Mesodermal cell (in vitro differentiated cells): Measurements from ENCODE around the gene RNF14.

Experiments used
- H3K27ac ChIP-seq: 2 replicates; pipeline ENCODE4 v1.7.0; 2013; ENCODE audit warnings: mild to moderate bottlenecking, low read depth, low read length, moderate library complexity; ENCODE audit not compliant: severe bottlenecking
- H3K36me3 ChIP-seq: 2 replicates; pipeline ENCODE4 v1.7.1; 2013; ENCODE audit warnings: mild to moderate bottlenecking, low read length, moderate library complexity; ENCODE audit not compliant: control insufficient read depth, insufficient read depth
- H3K4me1 ChIP-seq: one replicate; pipeline ENCODE4 v1.7.1; 2013; ENCODE audit warnings: mild to moderate bottlenecking, low read length; ENCODE audit not compliant: insufficient read depth, control insufficient read depth, poor library complexity, severe bottlenecking
- H3K4me3 ChIP-seq: 2 replicates; pipeline ENCODE4 v1.7.0; 2013; ENCODE audit warnings: low read length, control low read depth, mild to moderate bottlenecking; ENCODE audit not compliant: insufficient read depth, poor library complexity, severe bottlenecking; ENCODE audit errors: extremely low read depth
- H3K9me3 ChIP-seq: 2 replicates; pipeline ENCODE4 v1.7.1; 2013; ENCODE audit warnings: mild to moderate bottlenecking, low read length, moderate library complexity; ENCODE audit not compliant: control insufficient read depth
- WGBS, 2 experiments: methylation state at CpG; one replicate each; pipeline ENCODE4 v1.1.5; 2013; ENCODE audit warnings: missing lambda C conversion rate in 2 of 2; ENCODE audit not compliant: insufficient coverage in 2 of 2; 5-methylcytosine and 5-hydroxymethylcytosine counted together

RNF14 gene

GRCh38 chr5:141960449-141961323 is 8.2 kb upstream of the RNF14 start:
- Histone ChIP-seq H3K36me3 (no peaks in the 10 kb centered on the region), H3K4me3 (no peak overlapping the region), H3K9me3 (no peaks in the 10 kb centered on the region), H3K27ac (no peak overlapping the region), H3K4me1 (peaks cover 29% of the 10 kb centered on the region)
- 37 to 38% methylated on average over 10 to 11 of the region's 14 CpGs for WGBS, 2 experiments

GRCh38 chr5:141961466-141961865 is 7.4 kb upstream of the RNF14 start:
- Histone ChIP-seq H3K27ac (no peak overlapping the region), H3K36me3 (no peaks in the 10 kb centered on the region), H3K4me1 (peaks cover 29% of the 10 kb centered on the region), H3K4me3 (no peak overlapping the region), H3K9me3 (no peaks in the 10 kb centered on the region)
- 93% methylated on average over 3 of the region's 3 CpGs; no CpG with 5 or more reads in 1 of the 2 experiments for WGBS, 2 experiments

GRCh38 chr5:141963701-141964100 is 5.2 kb upstream of the RNF14 start:
- H3K27ac ChIP-seq: no peak overlapping the region
- WGBS, 2 experiments: 100% methylated on average over 2 of the region's 3 CpGs; no CpG with 5 or more reads in 1 of the 2 experiments
- H3K9me3 ChIP-seq: no peaks in the 10 kb centered on the region
- H3K4me1 ChIP-seq: peaks cover 19% of the 10 kb centered on the region
- no peak overlapping the region for H3K4me3 ChIP-seq
- H3K36me3 ChIP-seq: no peaks in the 10 kb centered on the region

- WGBS, 2 experiments: 54 to 90% methylated on average over 2 to 5 of the region's 7 CpGs
- Histone ChIP-seq H3K36me3 (no peaks in the 10 kb centered on the region), H3K27ac (no peak overlapping the region)
Measured at GRCh38 chr5:141965071-141965470, 3.8 kb upstream of the RNF14 start.

GRCh38 chr5:141966275-141966962 is 2.5 kb upstream of the RNF14 start:
- no peak overlapping the region for H3K4me3 ChIP-seq
- H3K9me3 ChIP-seq: no peaks in the 10 kb centered on the region
- H3K36me3 ChIP-seq: peaks cover 3% of the 10 kb centered on the region
- H3K4me1 ChIP-seq: peaks cover 13% of the 10 kb centered on the region
- WGBS, 2 experiments: 90% methylated on average over 2 of the region's 4 CpGs; no CpG with 5 or more reads in 1 of the 2 experiments
- H3K27ac ChIP-seq: no peak overlapping the region

More at GRCh38 chr5:141965071-141965470, 3.8 kb upstream of the RNF14 start:
- Histone ChIP-seq H3K4me3 (no peak overlapping the region), H3K9me3 (no peaks in the 10 kb centered on the region), H3K4me1 (peaks cover 14% of the 10 kb centered on the region)

- H3K9me3 ChIP-seq: no peaks in the 10 kb centered on the region
- no peak overlapping the region for H3K4me3 ChIP-seq
- peaks cover 13% of the 10 kb centered on the region for H3K4me1 ChIP-seq
- peaks cover 9% of the 10 kb centered on the region for H3K36me3 ChIP-seq
- 80 to 92% methylated on average over 1 to 2 of the region's 2 CpGs for WGBS, 2 experiments
- H3K27ac ChIP-seq: no peak overlapping the region
Measured at GRCh38 chr5:141966963-141967333, 2.0 kb upstream of the RNF14 start.

GRCh38 chr5:141969783-141970771 is 1.2 kb downstream of the RNF14 start:
- Histone ChIP-seq H3K4me1 (peaks cover 10% of the 10 kb centered on the region), H3K4me3 (peak overlapping the region; percentile 84), H3K36me3 (peaks cover 37% of the 10 kb centered on the region), H3K27ac (no peak overlapping the region), H3K9me3 (no peaks in the 10 kb centered on the region)
- WGBS, 2 experiments: no CpG with 5 or more reads among the region's 2 CpGs

- peaks cover 75% of the 10 kb centered on the region for H3K36me3 ChIP-seq
- no peak overlapping the region for H3K27ac ChIP-seq
- no CpG with 5 or more reads among the region's 1 CpG for WGBS, 2 experiments
- H3K4me3 ChIP-seq: no peak overlapping the region
- peaks cover 3% of the 10 kb centered on the region for H3K4me1 ChIP-seq
- no peaks in the 10 kb centered on the region for H3K9me3 ChIP-seq
Measured at GRCh38 chr5:141973871-141974595, 5.1 kb downstream of the RNF14 start.

GRCh38 chr5:141976176-141976575 is 7.3 kb downstream of the RNF14 start:
- H3K4me1 ChIP-seq: no peaks in the 10 kb centered on the region
- H3K36me3 ChIP-seq: peaks cover 91% of the 10 kb centered on the region
- H3K27ac ChIP-seq: no peak overlapping the region
- no peak overlapping the region for H3K4me3 ChIP-seq
- 100% methylated on average over 1 of the region's 6 CpGs; no CpG with 5 or more reads in 1 of the 2 experiments for WGBS, 2 experiments
- H3K9me3 ChIP-seq: no peaks in the 10 kb centered on the region

- H3K9me3 ChIP-seq: no peaks in the 10 kb centered on the region
- H3K36me3 ChIP-seq: peaks cover 90% of the 10 kb centered on the region
- H3K4me3 ChIP-seq: no peak overlapping the region
- H3K27ac ChIP-seq: no peak overlapping the region
- H3K4me1 ChIP-seq: no peaks in the 10 kb centered on the region
Measured at GRCh38 chr5:141978389-141978788, 9.5 kb downstream of the RNF14 start.
